GM12892 (cell line): ENCODE measurements around the gene OTC.
A peak's percentile ranks its signal among the peaks of the same experiment; 100 is the strongest.

Experiments
- DNase-seq: peaks from one replicate; pipeline ENCODE4 v3.0.0; 2011; ENCODE audit not compliant: insufficient read length
- FAIRE-seq: peaks from 2 replicates; lab custom pipeline; 2011; peaks lifted over from hg19 to GRCh38; lab: Jason Lieb, UNC
- POLR2A ChIP-seq: IDR thresholded peaks from 2 replicates; pipeline ENCODE4 v1.6.1; 2011; ENCODE audit warnings: low read depth, low read length, control low read depth
- POLR2AphosphoS5 ChIP-seq: IDR thresholded peaks from 2 replicates; pipeline ENCODE4 v1.6.1; 2011; ENCODE audit warnings: low read depth, low read length, control low read depth
- TAF1 ChIP-seq: IDR thresholded peaks from 2 replicates; pipeline ENCODE4 v1.6.1; 2011; ENCODE audit warnings: low read depth, mild to moderate bottlenecking, control low read depth, low read length, borderline replicate concordance

Gene OTC

GRCh38 chrX:38365954-38366353 lies 13.6 kb downstream of the OTC start:
- TF ChIP-seq TAF1 (no peak), POLR2A (no peak), POLR2AphosphoS5 (no peak)
- DNase-seq = no peak
- FAIRE-seq = no peak

- TF ChIP-seq POLR2AphosphoS5 (no peak), POLR2A (no peak), TAF1 (no peak)
- FAIRE-seq = no peak
- no peak for DNase-seq
Observed at GRCh38 chrX:38368774-38369173, 16.4 kb downstream of the OTC start.

GRCh38 chrX:38371641-38372040 lies 19.2 kb downstream of the OTC start:
- no peak for DNase-seq
- TF ChIP-seq TAF1 (no peak), POLR2AphosphoS5 (no peak), POLR2A (no peak)
- no peak for FAIRE-seq

GRCh38 chrX:38374431-38374830 lies 22.0 kb downstream of the OTC start:
- no peak for DNase-seq
- no peak for TF ChIP-seq POLR2AphosphoS5
- TF ChIP-seq POLR2A = no peak
- TF ChIP-seq TAF1 = no peak
- FAIRE-seq = no peak

GRCh38 chrX:38375891-38376290 lies 23.5 kb downstream of the OTC start:
- peak; percentile 74 for FAIRE-seq
- no peak for TF ChIP-seq POLR2AphosphoS5
- TF ChIP-seq POLR2A = no peak
- no peak for TF ChIP-seq TAF1
- DNase-seq = peak; percentile 3

- DNase-seq (no peak), FAIRE-seq (no peak)
- no peak for TF ChIP-seq POLR2AphosphoS5
- TF ChIP-seq POLR2A = no peak
- no peak for TF ChIP-seq TAF1
Observed at GRCh38 chrX:38376747-38377146, 24.3 kb downstream of the OTC start.

- TF ChIP-seq TAF1 (no peak), POLR2AphosphoS5 (no peak), POLR2A (no peak)
- no peak for DNase-seq
- no peak for FAIRE-seq
Observed at GRCh38 chrX:38379088-38379487, 26.7 kb downstream of the OTC start.

GRCh38 chrX:38382663-38383062 lies 30.3 kb downstream of the OTC start:
- no peak for TF ChIP-seq TAF1
- TF ChIP-seq POLR2AphosphoS5 = no peak
- no peak for TF ChIP-seq POLR2A
- DNase-seq = no peak
- no peak for FAIRE-seq

GRCh38 chrX:38400389-38400910 lies 48.0 kb downstream of the OTC start:
- DNase-seq (no peak), FAIRE-seq (no peak)
- TF ChIP-seq TAF1 (no peak), POLR2AphosphoS5 (no peak), POLR2A (no peak)

GRCh38 chrX:38402118-38402517 lies 49.7 kb downstream of the OTC start:
- TF ChIP-seq POLR2AphosphoS5 (no peak), POLR2A (no peak), TAF1 (no peak)
- FAIRE-seq (no peak), DNase-seq (no peak)

- FAIRE-seq (no peak), DNase-seq (no peak)
- TF ChIP-seq POLR2A (no peak), TAF1 (no peak), POLR2AphosphoS5 (no peak)
Observed at GRCh38 chrX:38403834-38404233, 51.4 kb downstream of the OTC start.

- no peak for DNase-seq
- TF ChIP-seq POLR2A = no peak
- TF ChIP-seq POLR2AphosphoS5 = no peak
- TF ChIP-seq TAF1 = no peak
- FAIRE-seq = no peak
Observed at GRCh38 chrX:38407126-38407525, 54.7 kb downstream of the OTC start.
